LoVo (cell line): ENCODE measurements around the gene SH3RF2.
"Not testable (repeated sequence)": the region's sequence is repeated elsewhere in the genome, so short reads cannot be mapped to it uniquely, and the experiment has no call there.

Experiments used
- DNase-seq: peaks from one replicate; pipeline ENCODE4 v3.0.0-alpha.2; 2016; ENCODE audit warnings: low spot score

SH3RF2 gene

DNA sequence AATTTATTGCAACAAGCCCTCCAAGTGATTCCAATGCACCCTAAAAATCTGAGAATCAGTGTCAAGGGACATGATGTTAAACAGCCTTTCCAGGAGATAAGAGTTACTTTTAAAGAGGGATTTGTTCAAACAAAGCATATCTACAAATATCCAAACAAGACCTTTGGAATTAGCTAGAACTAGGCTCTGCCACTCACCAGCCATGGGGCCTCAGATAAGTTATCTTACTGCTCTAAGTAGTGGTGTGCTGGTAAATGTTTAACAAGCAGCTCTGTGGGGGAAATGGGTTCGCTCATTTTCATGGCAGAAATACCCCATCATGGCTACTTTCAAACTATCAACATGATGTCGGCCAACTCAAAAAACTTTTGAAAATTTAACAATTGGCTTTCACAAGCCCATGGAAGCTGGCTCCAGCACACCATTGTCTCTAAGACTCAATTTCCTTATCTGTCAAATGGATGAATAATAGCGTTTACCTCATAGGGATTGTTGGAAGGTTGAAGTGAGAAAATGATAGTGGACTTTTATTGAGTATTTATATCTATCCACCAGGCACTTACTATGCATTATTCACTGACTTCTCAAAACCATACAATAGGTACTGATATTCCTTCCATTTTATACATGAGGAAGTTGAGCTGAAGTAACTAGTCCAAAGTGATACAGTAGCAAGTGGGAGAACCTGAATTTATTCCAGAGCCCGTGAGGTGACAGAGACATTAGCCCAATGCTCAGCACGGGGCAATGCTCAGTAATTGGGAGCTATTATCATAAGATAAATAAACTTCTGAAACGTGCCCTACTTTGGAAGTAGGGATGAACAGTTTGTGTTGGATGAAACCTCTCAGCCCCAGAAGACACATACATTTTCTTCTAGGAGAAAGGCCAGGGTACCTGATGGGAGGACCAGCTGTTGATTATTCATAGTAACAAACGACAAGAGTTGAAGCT lies 43.2 kb downstream of the SH3RF2 start:
- DNase-seq, result peak; percentile 83

DNA sequence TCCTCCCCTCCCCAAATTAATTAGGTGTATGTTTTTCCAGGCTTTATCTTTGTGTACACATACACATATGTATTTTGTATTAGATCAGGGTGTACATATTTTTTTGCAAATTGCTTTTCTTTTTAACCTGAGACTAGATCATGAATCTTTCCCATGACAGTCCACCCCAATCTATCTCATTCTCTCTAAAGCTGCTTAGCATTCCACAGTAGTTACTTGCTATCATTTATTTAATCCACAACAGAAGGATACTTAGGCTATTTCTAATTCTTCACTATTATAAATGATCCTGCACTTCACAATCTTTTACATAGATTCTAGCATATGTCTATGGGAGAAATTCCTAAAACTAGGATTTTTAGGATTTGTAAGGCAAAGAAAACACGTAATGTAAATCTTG lies 43.9 kb downstream of the SH3RF2 start:
- DNase-seq, result no peak

DNA sequence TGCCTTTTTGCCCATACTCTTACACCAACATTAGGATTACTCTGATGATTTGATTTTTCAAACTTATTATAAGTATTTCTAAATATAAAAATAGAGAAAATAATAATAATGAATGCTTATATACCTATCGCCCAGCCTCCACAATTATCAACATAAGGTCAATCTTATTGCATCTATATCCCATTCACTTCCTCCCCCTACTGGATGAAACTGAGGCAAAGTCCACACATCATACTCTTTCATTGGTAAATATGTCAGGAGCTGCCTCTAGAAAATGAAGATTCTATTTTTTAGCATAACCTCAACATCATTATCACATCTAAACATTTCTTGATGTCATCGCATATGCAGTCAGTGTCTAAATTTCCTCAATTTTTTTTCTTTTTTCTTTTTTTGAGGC lies 44.3 kb downstream of the SH3RF2 start:
- DNase-seq, result no peak

DNA sequence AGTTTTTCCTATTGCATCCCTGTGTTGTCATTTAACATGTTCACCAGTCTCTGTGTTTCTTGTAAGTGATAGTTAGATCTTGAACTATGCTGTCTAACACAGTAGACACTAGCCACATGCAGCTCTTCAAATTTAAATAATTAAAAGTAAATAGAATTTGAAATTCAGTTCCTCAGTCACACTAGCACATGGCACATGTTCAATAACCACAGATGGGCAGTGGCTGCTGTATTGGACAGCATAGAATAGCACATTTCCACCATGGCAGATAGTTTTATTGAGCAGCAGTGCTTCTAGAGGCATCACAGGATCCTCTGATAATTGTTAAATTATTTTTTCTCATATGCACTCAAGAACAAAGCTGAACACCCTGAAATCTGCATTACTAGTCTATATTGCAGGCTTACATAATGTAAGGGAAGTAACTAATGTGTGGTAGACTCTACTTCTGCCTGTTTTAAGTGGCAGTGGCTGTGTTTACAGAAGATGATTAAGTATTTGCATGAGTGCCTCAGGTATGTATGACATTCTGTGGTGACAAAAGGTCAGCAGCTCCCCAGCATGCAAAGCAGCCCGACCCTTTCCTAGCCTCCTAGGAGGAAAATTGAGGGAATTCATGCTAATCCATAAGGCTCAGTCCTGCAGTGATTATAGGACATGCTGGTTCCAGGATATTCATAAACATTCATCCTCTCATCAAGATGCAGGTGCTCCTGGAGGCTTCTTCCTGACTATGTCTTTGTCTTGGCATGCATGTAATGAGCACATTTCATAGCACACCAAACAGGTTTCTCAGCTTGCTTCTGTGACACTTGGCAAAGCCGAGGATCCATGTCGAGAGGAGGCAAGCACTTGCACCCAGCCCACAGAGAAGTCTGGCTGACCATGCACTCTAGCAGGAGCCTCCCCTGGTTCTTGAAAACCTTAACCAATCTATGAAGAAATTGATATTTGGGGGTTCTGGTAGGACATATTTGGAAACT lies 45.5 kb downstream of the SH3RF2 start:
- peak; percentile 66 for DNase-seq

DNA sequence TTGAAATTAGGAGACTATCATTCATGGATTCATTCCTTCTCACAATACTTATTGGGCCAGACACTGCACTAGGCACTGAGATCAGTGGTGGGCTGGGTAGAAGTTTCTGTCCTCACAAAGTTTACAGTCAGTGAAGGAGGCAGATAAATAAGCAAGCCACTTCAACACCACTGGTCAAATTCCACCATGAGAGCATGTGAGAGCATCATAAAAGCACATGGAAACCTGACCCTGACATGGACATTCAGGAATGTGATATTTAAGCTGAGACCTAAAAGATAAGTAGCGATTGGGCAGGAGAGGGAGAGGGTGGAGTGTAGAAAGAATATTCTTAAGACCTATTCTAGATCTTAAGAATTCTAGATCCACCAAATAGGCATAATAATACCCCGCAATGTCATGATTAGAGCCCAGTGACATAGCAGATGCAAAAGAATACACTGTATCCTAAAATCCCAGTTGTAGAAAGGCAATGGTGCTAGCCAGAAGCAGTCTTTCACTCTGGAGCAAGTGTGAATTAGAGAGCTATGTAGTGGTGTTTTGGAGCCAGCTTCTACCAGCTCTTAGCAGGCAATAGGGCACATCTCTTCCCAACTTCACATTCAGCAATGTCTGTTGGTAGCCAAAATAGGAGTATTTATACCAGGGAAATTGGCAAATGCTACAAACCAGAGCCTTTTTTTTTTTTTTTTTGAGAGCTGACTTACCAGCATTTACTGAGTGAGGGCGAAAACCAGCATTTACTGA lies 46.4 kb downstream of the SH3RF2 start:
- DNase-seq, result no peak

DNA sequence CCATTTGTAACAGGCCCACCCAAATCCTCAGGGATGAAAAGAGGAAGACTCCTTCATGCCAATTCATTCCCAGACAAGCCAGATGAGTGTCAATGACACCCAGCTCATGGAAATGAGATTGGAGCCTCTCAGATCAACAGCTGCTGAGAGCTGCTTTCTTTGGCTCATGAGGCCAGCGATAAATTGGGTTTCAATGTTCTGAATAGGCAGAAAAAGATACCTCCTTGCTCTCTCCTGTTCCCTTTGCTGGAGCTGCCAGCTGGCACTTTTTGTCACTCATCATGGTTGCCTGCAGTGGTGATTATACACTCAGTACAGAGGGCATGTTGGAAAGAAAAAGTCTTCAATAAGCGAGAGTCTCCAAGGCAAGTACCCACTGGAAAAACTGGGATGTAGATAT lies 47.1 kb downstream of the SH3RF2 start:
- DNase-seq, result no peak

DNA sequence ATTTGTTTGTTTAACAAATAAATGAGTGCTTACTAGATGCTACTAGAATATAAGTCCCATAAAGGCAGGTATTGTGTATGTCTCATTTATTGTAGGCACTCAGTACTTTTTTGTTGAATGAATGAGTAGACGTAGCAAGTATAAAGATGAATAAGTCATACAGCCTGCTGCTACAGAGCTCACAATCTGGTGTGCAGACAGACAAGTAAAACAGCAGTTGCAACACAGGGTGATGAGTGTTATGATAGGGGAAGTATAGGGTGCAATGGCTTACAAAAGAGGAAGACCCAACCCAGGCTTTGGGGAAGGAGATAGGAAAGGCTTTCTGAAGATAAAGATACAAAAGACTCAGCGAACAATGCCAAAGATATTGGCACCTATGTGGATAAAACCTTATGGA lies 47.7 kb downstream of the SH3RF2 start:
- DNase-seq, result no peak

DNA sequence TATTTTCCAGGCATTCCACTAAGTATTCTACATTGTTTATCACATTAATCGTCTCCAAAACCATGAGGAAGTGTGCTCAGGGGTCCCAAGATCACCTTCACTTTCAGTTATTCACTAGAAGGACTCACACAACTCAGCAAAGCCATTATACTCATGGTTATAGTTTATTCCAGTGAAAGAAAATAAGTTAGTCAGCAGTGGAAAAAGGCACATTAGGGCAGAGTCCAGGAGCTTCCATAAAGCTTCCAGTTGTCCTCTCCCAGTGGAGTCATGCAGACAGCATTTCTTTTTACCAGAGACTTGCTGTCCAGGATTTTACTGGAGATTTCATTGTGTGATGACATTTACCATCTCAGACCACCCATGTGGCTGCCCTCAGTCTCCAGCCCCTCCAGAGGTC lies 51.5 kb downstream of the SH3RF2 start:
- DNase-seq, result no peak

DNA sequence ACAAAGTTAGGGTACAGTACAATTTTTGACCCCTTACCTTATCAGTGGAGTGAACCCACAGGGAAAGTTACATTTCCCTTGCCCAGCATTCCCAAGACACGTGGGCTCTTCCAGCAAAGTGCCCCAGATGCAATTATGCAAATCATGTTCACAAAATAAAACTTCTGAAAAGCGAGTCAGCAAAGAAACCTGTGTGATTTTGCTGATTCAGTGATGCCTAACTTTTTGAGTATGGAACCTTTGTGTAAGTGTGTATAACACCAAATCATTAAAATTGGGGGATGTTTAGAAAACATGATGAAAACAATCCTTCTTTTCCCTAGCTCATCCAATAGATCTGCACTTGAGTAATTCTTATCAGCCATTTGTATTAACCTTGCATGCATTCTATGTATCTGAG lies 52.6 kb downstream of the SH3RF2 start:
- no peak for DNase-seq

DNA sequence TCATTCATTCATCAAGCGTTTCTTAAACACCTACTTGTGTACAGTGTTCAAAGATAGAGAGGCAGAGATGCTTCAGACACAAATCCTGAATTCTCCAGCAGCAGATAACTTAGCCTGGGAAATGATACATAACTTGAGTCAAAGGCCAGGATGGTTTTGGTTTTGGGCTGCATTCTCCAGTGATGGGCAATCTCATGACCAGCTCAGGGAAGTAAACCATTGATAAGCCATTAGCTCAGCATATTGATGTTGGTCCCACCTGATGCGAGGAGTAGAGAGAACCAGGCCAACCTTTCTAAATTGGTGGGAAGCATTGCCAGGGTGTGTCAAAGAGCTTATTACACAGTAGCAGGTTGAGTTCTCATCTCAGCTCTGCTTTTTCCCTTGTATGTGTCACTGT lies 53.0 kb downstream of the SH3RF2 start:
- no peak for DNase-seq

DNA sequence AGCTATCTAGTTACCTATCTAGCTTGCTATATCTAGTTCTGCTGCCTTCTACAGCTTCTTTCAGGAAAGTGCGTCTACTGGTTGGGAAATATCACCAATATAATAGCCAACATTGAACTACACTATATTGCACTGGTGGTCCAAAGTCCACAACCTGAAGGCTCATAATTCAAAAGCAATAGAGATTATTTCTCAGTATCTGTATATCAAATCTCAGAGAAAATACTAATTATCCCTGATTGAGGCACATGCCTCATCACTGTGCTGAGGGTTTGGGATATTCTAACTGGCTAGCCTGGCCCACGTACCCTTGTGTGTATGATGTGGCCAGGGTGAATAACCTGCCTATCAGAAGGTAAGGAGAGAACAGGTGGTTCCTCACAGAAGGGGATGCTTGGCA lies 53.8 kb downstream of the SH3RF2 start:
- no peak for DNase-seq

DNA sequence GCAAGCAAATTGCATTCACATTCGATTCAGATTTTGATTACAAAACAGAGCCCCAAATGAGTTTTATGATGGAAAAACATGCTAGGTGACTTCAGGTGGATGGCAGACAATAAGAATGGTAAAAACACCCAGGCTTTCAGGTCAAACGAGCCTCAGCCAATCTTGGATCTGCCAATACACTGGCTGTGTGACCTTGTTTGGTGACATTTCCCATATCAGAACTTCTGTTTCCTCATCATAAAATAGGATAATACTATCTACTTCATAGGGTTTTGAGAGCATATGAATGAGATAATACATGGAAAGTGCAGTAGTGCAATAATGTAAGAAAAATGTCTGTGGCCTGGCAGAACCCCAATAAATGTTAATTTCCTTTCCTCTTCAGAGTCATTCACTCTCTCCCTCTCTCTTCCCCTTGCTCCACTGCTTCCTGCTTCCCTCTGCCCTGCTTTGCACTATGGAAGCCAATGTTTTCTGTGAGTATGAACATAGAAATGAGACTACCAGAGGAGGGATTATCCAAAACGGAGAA lies 54.7 kb downstream of the SH3RF2 start:
- DNase-seq, result no peak

DNA sequence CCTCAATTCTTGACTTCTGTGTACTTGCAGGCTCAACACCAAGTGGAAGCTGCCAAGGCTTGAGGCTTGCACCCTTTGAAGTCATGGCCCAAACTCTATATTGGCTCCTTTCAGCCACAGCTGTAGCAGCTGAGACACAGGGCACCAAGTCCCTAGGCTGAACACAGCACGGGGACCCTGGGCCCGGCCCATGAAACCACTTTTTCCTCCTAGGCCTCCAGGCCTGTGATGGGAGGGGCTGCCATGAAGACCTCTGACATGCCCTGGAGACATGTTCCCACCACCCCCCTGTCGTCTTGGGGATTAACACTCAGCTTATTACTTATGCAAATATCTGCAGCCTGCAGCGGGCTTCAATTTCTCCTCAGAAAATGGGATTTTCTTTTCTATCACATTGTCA lies 57.2 kb downstream of the SH3RF2 start:
- not testable (repeated sequence) for DNase-seq

DNA sequence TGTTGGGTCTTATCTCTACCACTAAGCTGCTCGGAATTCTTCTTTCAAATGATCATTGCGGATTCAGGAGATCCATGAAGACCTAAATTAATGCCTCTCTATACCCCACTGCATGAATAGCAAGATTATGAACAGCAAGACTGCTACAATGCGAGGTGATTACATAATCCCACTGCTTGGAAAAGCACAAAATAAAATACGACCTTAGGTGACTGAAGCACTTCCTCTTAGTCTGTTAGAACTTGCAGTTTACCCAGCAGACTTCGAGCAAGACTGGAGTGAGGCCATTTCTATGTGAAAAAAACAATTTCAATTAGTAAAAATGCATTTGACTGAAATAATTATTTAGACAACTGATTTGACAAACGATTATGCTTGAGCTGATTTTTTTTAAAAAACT lies 59.8 kb downstream of the SH3RF2 start:
- no peak for DNase-seq

DNA sequence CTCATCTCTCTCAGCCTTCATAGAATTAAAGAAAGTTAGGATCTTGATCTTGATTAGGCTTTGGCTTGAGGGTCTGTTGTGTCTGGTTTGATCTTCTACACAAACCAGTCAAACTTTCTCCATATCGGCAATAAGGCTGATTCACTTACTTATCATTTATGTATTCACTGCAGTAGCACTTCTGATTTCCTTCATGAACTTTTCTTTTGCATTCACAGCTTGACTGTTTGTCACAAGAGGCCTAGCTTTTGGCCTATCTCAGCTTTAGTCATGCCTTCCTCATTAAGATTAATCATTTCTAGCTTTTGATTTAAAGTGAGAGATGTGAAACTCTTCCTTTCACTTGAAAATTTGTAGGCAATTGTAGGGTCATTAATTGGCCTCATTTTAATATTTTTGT lies 62.8 kb downstream of the SH3RF2 start:
- DNase-seq, result no peak

DNA sequence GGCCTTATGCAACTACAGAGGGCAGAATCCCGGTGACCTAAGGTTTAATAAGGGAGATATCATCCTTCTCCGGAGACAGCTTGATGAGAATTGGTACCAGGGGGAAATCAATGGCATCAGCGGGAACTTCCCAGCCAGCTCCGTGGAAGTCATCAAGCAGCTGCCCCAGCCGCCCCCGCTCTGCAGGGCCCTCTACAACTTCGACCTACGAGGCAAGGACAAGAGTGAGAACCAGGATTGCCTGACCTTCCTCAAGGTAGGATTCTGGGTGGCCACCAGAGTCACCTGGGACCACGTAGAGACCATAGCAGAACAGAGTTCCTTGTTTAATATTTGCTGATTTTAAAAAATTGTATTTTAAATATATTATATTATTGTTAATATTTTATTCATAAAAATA lies 63.7 kb downstream of the SH3RF2 start:
- no peak for DNase-seq

DNA sequence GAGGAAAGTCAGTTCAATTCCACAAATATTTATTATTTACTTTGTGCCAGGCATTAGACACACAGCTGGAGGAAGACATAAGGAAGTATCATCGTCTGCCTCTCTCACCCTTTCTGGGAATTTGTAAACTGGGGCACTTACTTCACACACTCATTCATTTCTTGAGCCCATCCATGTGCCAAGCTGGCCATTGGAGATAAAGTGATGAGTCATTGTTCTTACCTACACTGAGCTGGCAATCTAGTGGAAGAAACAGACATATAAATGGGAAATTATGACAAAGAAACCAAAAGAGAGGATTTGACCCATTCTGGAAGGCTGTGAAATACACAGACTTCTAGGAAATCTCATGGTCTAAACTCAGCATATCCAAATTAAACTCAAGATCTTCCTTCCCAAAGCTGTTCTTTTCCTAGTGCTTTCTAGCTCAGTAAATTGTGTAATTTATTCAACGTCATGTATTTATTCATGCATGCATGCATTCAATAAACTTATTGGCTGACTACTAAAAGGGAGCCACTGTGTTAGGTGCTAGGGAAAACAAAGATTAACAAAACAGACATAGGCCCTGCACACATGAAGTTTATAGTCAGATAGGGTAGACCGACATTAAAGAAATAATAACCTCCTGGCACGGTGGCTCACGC lies 65.3 kb downstream of the SH3RF2 start:
- no peak for DNase-seq

DNA sequence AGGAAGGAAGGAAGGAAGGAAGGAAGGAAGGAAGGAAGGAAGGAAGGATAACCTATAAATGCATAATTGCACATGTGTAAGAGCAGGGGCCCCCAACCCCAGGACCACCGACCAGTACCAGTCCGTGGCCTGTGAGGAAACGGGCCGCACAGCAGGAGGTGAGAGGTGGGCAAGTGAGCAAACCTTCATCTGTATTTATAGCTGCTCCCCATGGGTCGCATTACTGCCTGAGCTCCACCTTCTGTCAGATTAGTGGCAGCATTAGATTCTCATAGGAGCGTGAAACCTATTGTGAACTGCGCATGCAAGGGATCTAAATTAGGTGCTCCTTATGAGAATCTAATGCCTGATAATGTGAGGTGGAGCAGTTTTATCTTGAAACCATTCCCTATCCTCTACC lies 66.1 kb downstream of the SH3RF2 start:
- DNase-seq, result no peak

DNA sequence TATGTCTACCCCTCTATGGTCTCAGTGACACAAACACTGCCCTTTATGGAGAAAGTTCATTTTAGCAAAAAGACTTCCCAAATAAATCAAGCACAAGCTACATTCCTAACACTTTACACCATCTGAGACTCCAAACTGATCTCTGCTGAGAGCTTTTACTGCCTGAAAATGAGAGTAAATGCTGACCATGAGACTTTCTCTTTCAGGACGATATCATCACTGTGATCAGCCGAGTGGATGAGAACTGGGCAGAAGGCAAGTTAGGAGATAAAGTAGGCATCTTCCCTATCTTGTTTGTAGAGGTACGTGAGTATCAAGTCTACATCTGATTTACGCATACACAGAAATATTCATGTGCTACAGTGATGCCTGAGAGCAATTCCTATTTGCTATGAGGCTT lies 67.5 kb downstream of the SH3RF2 start:
- DNase-seq, result no peak

DNA sequence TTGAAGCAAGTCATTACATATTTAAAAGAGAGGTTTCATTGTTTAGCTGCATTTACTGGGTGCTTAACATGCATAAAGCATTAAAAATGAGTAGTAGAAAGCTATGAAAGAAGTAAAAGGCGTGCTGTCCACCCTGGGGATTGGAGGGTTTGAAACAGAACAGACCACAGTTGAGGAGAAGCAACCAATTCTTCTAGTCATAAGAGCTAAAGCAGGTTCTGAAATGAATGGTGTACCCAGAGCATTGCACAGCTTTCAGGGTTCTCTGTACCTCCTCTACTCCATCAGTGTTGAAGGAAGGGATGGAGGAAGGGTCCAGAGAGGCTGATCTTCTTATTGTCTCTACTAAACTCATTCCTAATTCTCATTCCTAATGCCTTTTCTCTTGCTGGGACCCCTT lies 68.9 kb downstream of the SH3RF2 start:
- DNase-seq, result no peak

DNA sequence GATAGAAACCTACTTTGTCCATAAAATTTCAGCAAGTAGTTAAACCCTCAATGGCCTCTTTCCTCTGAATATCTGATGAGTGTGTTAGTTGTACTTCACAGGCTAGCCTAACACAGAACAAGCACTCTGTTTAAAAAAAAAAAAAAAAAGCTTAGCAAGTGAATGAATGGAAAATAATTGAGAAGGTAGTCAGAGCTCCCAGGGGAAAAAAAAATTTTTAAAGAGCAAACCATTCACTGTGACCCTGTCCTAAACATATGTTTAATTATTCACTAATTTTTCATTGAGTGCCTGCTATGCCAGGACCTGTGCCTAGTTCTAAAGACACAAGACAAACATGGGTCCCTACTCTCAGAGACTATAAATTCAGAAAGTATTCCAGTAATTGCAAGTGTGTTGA lies 69.3 kb downstream of the SH3RF2 start:
- no peak for DNase-seq
